Adipocyte (in vitro differentiated cells): Measurements from ENCODE around the gene VPS52.
"Not testable (repeated sequence)": the region's sequence is repeated elsewhere in the genome, so short reads cannot be mapped to it uniquely, and the experiment has no call there.

Experiments used
- DNase-seq: peaks from one replicate; pipeline ENCODE4 v3.0.0-alpha.2; 2015; ENCODE audit warnings: low read depth
- H3K27me3 ChIP-seq: replicated peaks from 2 replicates; pipeline ENCODE4 v1.7.0; 2013; ENCODE audit warnings: mild to moderate bottlenecking, low read length, moderate library complexity; ENCODE audit not compliant: control insufficient read depth, insufficient read depth
- H3K36me3 ChIP-seq: 2 replicates; pipeline ENCODE4 v1.7.0; 2013; ENCODE audit warnings: low read length, mild to moderate bottlenecking, moderate library complexity; ENCODE audit not compliant: control insufficient read depth, insufficient read depth, severe bottlenecking
- H3K4me1 ChIP-seq: 2 replicates; pipeline ENCODE4 v1.7.0; 2013; ENCODE audit warnings: mild to moderate bottlenecking, low read length, moderate library complexity; ENCODE audit not compliant: control insufficient read depth, insufficient read depth
- H3K4me3 ChIP-seq: 2 replicates; pipeline ENCODE4 v1.7.0; 2013; ENCODE audit warnings: mild to moderate bottlenecking, low read length, moderate library complexity
- H3K9ac ChIP-seq: 2 replicates; pipeline ENCODE4 v1.7.0; 2013; ENCODE audit warnings: mild to moderate bottlenecking, low read length, moderate library complexity
- H3K9me3 ChIP-seq: 2 replicates; pipeline ENCODE4 v1.7.0; 2013; ENCODE audit warnings: mild to moderate bottlenecking, low read length, moderate library complexity; ENCODE audit not compliant: control insufficient read depth

VPS52 gene

GRCh38 chr6:33277663-33278391 is 6.2 kb upstream of the VPS52 start:
- no peaks in the 10 kb centered on the region for H3K9me3 ChIP-seq
- no peaks in the 10 kb centered on the region for H3K27me3 ChIP-seq
- peak overlapping the region; percentile 79 for H3K4me3 ChIP-seq
- H3K36me3 ChIP-seq = peaks cover 78% of the 10 kb centered on the region
- H3K9ac ChIP-seq = peak overlapping the region; percentile 98
- H3K4me1 ChIP-seq = peaks cover 41% of the 10 kb centered on the region
- no peak for DNase-seq

- Histone ChIP-seq H3K36me3 (peaks cover 74% of the 10 kb centered on the region), H3K4me3 (peak within 1 kb of the TSS; percentile 79), H3K4me1 (peaks cover 43% of the 10 kb centered on the region), H3K9ac (peak within 1 kb of the TSS; percentile 98), H3K27me3 (no peaks in the 10 kb centered on the region), H3K9me3 (no peaks in the 10 kb centered on the region)
- DNase-seq = peak; percentile 76
Measured at GRCh38 chr6:33276864-33277662, 5.4 kb upstream of the VPS52 start, which contains the start of gene B3GALT4. B3GALT4 (plus strand) TSS chr6:33277123; CDS start chr6:33277420, 297 bp downstream.

- Histone ChIP-seq H3K4me1 (peaks cover 43% of the 10 kb centered on the region), H3K36me3 (peaks cover 68% of the 10 kb centered on the region), H3K9ac (peak overlapping the region; percentile 98), H3K4me3 (peak overlapping the region; percentile 79), H3K9me3 (no peaks in the 10 kb centered on the region), H3K27me3 (no peaks in the 10 kb centered on the region)
- DNase-seq = no peak
Measured at GRCh38 chr6:33276581-33276863, 4.8 kb upstream of the VPS52 start.

GRCh38 chr6:33275795-33276580 is 4.3 kb upstream of the VPS52 start:
- not testable (repeated sequence) for H3K9me3 ChIP-seq, DNase-seq, H3K27me3 ChIP-seq
- H3K4me3 ChIP-seq = peak overlapping the region; percentile 79
- peaks cover 63% of the 10 kb centered on the region for H3K36me3 ChIP-seq
- peak overlapping the region; percentile 98 for H3K9ac ChIP-seq
- peaks cover 44% of the 10 kb centered on the region for H3K4me1 ChIP-seq

- peak overlapping the region; percentile 98 for H3K9ac ChIP-seq
- H3K36me3 ChIP-seq = peaks cover 50% of the 10 kb centered on the region
- H3K27me3 ChIP-seq = no peaks in the 10 kb centered on the region
- no peaks in the 10 kb centered on the region for H3K9me3 ChIP-seq
- H3K4me1 ChIP-seq = peaks cover 46% of the 10 kb centered on the region
- no peak for DNase-seq
- peak overlapping the region; percentile 87 for H3K4me3 ChIP-seq
Measured at GRCh38 chr6:33273924-33274902, 2.5 kb upstream of the VPS52 start.

GRCh38 chr6:33273129-33273923 is 1.6 kb upstream of the VPS52 start:
- peaks cover 46% of the 10 kb centered on the region for H3K4me1 ChIP-seq
- no peak for DNase-seq
- peaks cover 53% of the 10 kb centered on the region for H3K36me3 ChIP-seq
- H3K4me3 ChIP-seq = peak overlapping the region; percentile 87
- H3K9me3 ChIP-seq = no peaks in the 10 kb centered on the region
- H3K27me3 ChIP-seq = no peaks in the 10 kb centered on the region
- H3K9ac ChIP-seq = peak overlapping the region; percentile 98

GRCh38 chr6:33272275-33273128 is 826 bp upstream of the VPS52 start:
- H3K27me3 ChIP-seq = no peaks in the 10 kb centered on the region
- DNase-seq = no peak
- H3K9ac ChIP-seq = peak overlapping the region; percentile 98
- H3K4me3 ChIP-seq = peak overlapping the region; percentile 87
- peaks cover 61% of the 10 kb centered on the region for H3K36me3 ChIP-seq
- peaks cover 46% of the 10 kb centered on the region for H3K4me1 ChIP-seq
- H3K9me3 ChIP-seq = no peaks in the 10 kb centered on the region

GRCh38 chr6:33271117-33271467 is 584 bp downstream of the VPS52 start:
- DNase-seq = no peak
- H3K9me3 ChIP-seq = no peaks in the 10 kb centered on the region
- peak overlapping the region; percentile 98 for H3K9ac ChIP-seq
- peaks cover 38% of the 10 kb centered on the region for H3K4me1 ChIP-seq
- H3K36me3 ChIP-seq = peaks cover 69% of the 10 kb centered on the region
- peak overlapping the region; percentile 87 for H3K4me3 ChIP-seq
- no peaks in the 10 kb centered on the region for H3K27me3 ChIP-seq

- peaks cover 82% of the 10 kb centered on the region for H3K36me3 ChIP-seq
Measured at GRCh38 chr6:33264015-33264414, 7.7 kb downstream of the VPS52 start.

More at GRCh38 chr6:33264015-33264414, 7.7 kb downstream of the VPS52 start:
- DNase-seq = no peak
- H3K4me1 ChIP-seq = peaks cover 7% of the 10 kb centered on the region
- H3K4me3 ChIP-seq = no peak overlapping the region
- no peak overlapping the region for H3K9ac ChIP-seq
- no peaks in the 10 kb centered on the region for H3K27me3 ChIP-seq
- H3K9me3 ChIP-seq = no peaks in the 10 kb centered on the region
